Suprapubic skin (tissue), 4 donors: ENCODE measurements around the gene C8G. TPM values are rescaled to one million over a fixed set of nuclear protein-coding genes. Genes with fewer than 3 reads are reported as not detected.

Experiments
- DNase-seq, 2 donors: peaks; one replicate each; pipeline ENCODE4 v3.0.0-alpha.2; 2019; ENCODE audit warnings: low spot score in 2 of 2
- H3K27ac ChIP-seq: fragments of 200-600 bp; sonication (generic); one replicate; pipeline ENCODE4 v1.5.1; 2019
- H3K27me3 ChIP-seq: fragments of 200-600 bp; sonication (generic); one replicate; pipeline ENCODE4 v1.5.1; 2019
- H3K36me3 ChIP-seq: fragments of 200-600 bp; sonication (generic); one replicate; pipeline ENCODE4 v1.5.1; 2019
- H3K4me1 ChIP-seq: fragments of 200-600 bp; sonication (generic); one replicate; pipeline ENCODE4 v1.5.1; 2019
- H3K4me3 ChIP-seq: fragments of 200-600 bp; sonication (generic); one replicate; pipeline ENCODE4 v1.5.1; 2019; ENCODE audit warnings: mild to moderate bottlenecking
- H3K9me3 ChIP-seq: fragments of 200-600 bp; sonication (generic); one replicate; pipeline ENCODE4 v1.5.1; 2019
- EP300 ChIP-seq: sonication (generic); formaldehyde crosslinking; IDR thresholded peaks from one replicate; pipeline ENCODE4 v1.6.1; 2017; ENCODE audit warnings: antibody characterized with exemption
- POLR2A ChIP-seq, 2 donors: fragments of 450-650 bp; IDR thresholded peaks; one replicate each; pipeline ENCODE4 v1.6.1; 2017; ENCODE audit warnings: antibody characterized with exemption in 2 of 2, mild to moderate bottlenecking in 2 of 2, moderate library complexity in 2 of 2
- POLR2AphosphoS5 ChIP-seq, 3 donors: sonication (generic); formaldehyde crosslinking; IDR thresholded peaks; one replicate each; pipeline ENCODE4 v1.6.1; 2017; ENCODE audit warnings: antibody characterized with exemption in 3 of 3
- WGBS: methylation state at CpG from one replicate; pipeline ENCODE4 v1.1.5; 2018; 5-methylcytosine and 5-hydroxymethylcytosine counted together
- total RNA-seq, 4 donors: library from RNA; depleted of rRNA; stranded (reverse); fragments of >200 nt; gene quantifications; one replicate each; pipeline ENCODE4 v1.1.0, GENCODE V29; 2016
- TF ChIP-seq, protein P1 (sequence below), 2 donors: fragments of 200-600 bp in 1 of 2; fragments of 450-650 bp in 1 of 2; sonication (generic) in 1 of 2; IDR thresholded peaks; one replicate each; pipeline ENCODE4 v1.5.1; 2016 to 2019; ENCODE audit warnings: antibody characterized with exemption in 2 of 2, mild to moderate bottlenecking in 1 of 2, moderate library complexity in 1 of 2

C8G gene
- total RNA-seq, 4 donors from 2014 or later: 2.7 TPM; not detected in 3

DNA sequence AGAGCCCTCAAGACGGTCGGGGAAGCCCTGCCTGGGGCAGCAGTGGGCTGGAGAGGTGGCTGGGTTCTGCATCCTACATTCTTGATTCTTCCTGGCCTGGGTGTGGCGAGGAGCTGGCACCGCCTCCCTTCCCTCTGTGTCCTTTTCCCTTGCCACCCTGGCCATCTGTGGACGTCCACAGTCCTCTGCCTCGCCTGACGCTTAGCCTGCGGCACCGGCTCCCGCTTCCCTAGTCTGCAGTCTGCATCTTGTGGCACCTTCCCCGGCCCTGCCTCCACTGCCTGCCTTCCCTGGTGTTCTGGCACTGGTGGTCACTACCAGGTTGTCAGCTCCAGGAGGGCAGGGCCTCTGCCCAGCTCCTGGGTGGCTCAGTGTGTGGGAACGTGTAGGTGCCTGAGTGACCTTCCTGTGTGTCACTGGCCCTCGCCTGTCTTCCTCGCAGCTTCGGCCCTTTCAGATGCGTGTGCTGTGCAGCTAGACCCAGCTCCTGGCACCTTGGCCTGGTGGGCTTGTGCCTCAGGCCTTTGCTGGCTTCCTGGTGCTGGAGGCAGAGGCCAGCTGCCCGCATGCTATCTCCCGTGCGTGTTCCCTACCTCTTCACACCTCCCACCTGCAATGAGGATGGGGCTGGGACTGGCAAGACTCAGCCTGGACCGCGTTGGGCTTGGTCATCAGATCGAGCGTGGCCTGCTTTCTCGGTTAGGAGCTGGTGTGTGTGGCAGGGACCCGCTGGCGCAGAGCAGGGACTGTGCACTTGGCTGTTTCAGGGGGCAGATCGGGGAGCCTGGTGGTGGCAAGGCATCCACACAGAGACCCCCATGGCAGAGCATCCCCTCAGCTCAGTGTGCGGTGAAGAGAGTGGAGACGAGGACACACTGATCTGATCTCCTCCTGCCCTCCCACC is 37.8 kb upstream of the C8G start:
- no peak overlapping the region for H3K27ac ChIP-seq
- H3K4me3 ChIP-seq: no peak overlapping the region
- TF ChIP-seq, protein P1, sequence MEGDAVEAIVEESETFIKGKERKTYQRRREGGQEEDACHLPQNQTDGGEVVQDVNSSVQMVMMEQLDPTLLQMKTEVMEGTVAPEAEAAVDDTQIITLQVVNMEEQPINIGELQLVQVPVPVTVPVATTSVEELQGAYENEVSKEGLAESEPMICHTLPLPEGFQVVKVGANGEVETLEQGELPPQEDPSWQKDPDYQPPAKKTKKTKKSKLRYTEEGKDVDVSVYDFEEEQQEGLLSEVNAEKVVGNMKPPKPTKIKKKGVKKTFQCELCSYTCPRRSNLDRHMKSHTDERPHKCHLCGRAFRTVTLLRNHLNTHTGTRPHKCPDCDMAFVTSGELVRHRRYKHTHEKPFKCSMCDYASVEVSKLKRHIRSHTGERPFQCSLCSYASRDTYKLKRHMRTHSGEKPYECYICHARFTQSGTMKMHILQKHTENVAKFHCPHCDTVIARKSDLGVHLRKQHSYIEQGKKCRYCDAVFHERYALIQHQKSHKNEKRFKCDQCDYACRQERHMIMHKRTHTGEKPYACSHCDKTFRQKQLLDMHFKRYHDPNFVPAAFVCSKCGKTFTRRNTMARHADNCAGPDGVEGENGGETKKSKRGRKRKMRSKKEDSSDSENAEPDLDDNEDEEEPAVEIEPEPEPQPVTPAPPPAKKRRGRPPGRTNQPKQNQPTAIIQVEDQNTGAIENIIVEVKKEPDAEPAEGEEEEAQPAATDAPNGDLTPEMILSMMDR (IDR thresholded peaks at IDR 0.05): no peak
- no peak for TF ChIP-seq EP300
- TF ChIP-seq POLR2AphosphoS5 (IDR thresholded peaks at IDR 0.05): no peak
- no peak for TF ChIP-seq POLR2A (IDR thresholded peaks at IDR 0.05)
- H3K4me1 ChIP-seq: peaks cover 15% of the 10 kb centered on the region
- H3K9me3 ChIP-seq: no peaks in the 10 kb centered on the region
- 88% methylated on average over 18 of the region's 29 CpGs for WGBS
- peaks cover 39% of the 10 kb centered on the region for H3K36me3 ChIP-seq
- no peak for DNase-seq
- H3K27me3 ChIP-seq: no peaks in the 10 kb centered on the region

DNA sequence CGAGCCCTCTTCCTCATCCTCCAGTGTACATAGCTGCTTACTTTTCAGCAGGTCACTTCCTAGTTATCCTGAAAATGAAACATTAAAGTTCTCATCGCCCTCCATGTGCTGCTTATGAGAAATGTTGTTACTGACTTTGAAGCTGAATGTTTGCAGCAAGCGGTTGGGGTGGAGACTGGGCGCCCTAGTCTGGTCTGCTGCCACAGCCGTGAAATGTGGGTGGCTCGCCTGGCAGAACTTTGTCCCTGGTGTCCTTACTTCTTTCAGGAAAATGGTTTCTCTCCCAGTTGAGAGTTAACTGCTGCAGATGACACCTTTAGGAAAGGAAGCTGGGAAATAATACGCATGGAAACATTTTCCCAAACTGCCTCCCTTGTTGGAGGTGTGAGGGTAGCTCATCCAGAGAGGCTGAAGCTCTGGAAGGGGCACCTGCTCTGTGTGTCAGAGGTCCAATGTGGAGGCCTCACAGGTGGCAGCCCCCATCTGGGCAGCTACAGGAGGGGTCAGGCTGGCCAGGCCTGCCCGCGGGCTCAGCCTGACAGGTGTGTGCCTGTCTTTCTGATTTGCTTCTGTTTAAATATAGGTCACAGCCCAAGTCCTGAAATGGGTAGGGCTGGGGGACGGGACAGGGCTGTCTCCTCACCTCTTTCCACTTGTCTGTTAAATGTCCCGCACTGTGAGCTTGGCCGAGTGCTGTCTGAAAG is 34.7 kb upstream of the C8G start:
- no peak for DNase-seq
- no peak overlapping the region for H3K27ac ChIP-seq
- no peaks in the 10 kb centered on the region for H3K9me3 ChIP-seq
- TF ChIP-seq EP300: no peak
- no peak for TF ChIP-seq POLR2AphosphoS5 (IDR thresholded peaks at IDR 0.05)
- no peak for TF ChIP-seq POLR2A (IDR thresholded peaks at IDR 0.05)
- H3K4me3 ChIP-seq: no peak overlapping the region
- 84% methylated on average over 9 of the region's 12 CpGs for WGBS
- H3K27me3 ChIP-seq: no peaks in the 10 kb centered on the region
- H3K4me1 ChIP-seq: no peaks in the 10 kb centered on the region
- peaks cover 56% of the 10 kb centered on the region for H3K36me3 ChIP-seq

DNA sequence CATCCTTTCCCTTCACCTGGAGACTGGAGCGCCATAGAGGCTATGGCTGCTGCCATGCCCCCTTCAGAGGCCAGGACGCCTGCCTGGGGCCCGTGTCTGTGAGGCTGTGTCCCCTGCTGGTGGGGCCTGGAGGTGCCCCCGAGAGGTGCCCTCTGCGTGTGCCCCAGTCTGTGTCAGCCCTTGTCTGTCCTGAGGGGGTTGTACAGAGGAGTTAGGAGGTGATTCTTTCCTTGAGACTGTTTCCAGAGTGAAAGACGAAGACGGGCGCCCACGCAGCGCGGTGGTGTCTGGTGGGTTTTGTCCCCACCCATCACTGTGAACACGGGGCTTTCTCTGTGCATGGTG is 34.2 kb upstream of the C8G start:
- Histone ChIP-seq H3K27ac (no peak overlapping the region), H3K4me1 (no peaks in the 10 kb centered on the region), H3K9me3 (no peaks in the 10 kb centered on the region), H3K36me3 (peaks cover 62% of the 10 kb centered on the region), H3K4me3 (no peak overlapping the region), H3K27me3 (no peaks in the 10 kb centered on the region)
- no peak for DNase-seq
- no peak for TF ChIP-seq EP300
- TF ChIP-seq POLR2A (IDR thresholded peaks at IDR 0.05): no peak
- TF ChIP-seq, protein P1 (IDR thresholded peaks at IDR 0.05): no peak
- TF ChIP-seq POLR2AphosphoS5 (IDR thresholded peaks at IDR 0.05): no peak
- 90% methylated on average over 8 of the region's 12 CpGs for WGBS

DNA sequence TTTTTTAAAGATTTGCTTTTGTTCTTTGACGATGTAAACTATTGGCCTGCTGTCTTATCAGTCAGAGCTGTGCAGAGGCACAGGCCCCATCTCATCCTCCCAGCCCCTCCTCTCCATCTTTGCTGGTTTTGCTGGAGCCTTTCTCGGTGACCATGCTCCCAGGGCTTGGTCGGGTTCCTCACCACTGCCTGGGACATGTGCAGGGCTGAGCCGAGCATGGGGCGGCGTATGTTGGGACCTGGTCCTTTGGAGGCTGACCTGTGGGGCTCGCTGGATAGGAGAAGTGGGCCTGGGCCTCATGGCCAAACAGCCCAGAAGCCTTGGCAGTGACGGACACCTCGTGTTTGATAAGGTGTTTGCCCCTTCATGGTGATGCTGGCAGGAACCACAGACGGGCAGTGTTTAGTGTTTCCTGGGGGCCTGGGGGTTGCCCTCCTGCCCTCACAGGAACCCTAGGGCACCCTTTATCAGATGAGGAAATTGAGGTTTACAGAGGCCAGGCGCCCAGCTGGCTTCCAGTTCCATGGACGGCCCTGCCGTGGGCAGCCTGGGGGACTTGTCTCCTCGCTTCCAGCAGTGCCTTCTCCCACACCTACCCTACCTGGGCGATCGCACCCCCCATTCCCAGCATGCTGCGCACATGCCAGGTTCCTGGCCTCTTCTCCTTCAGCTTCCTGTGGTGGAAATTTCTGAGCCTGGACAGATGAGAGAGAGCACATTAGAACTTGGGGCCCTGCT is 31.2 kb upstream of the C8G start:
- 99% methylated on average over 15 of the region's 17 CpGs for WGBS
- Histone ChIP-seq H3K27ac (no peak overlapping the region), H3K4me3 (no peak overlapping the region), H3K4me1 (no peaks in the 10 kb centered on the region), H3K27me3 (no peaks in the 10 kb centered on the region), H3K9me3 (no peaks in the 10 kb centered on the region), H3K36me3 (peaks cover 65% of the 10 kb centered on the region)
- no peak for DNase-seq
- TF ChIP-seq POLR2AphosphoS5 (IDR thresholded peaks at IDR 0.05) (no peak), EP300 (no peak), POLR2A (IDR thresholded peaks at IDR 0.05) (no peak)
- TF ChIP-seq, protein P1 (IDR thresholded peaks at IDR 0.05): no peak

DNA sequence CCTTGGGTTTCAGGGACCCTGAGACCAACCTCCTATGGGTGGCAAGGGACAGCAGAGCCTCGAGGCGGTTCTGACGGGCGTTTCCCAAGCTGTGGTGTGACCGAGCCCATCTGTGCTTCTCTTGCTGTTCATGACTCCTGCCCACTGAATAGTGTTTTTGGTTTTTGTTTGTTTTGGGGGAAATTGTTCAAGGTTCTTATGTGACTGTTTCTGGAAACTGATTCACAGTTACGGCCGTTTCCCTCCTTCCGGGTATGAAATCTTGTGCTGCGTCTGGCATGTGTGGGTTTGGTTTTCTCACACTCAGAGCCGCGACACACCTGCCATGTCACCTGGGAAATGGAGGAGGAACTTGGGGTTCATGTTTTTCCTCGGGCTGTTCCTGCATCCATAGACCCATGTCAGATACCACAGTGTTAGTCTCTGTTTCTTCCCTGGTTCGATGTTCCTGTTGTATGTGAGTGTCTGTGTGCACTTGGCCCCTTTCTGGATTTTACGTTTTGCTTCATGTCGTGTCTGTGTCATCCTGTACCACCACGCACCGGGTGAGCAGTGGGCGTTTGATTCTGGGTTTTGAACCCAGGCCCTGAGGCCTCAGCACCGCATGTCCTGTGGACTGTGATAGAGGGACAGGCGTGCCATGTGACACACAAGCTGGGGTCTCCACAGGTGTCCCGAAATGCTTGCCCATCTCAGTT is 29.3 kb upstream of the C8G start:
- Histone ChIP-seq H3K27me3 (no peaks in the 10 kb centered on the region), H3K27ac (no peak overlapping the region), H3K36me3 (peaks cover 58% of the 10 kb centered on the region), H3K9me3 (no peaks in the 10 kb centered on the region), H3K4me3 (no peak overlapping the region), H3K4me1 (no peaks in the 10 kb centered on the region)
- TF ChIP-seq EP300: no peak
- TF ChIP-seq, protein P1 (IDR thresholded peaks at IDR 0.05): no peak
- no peak for TF ChIP-seq POLR2A (IDR thresholded peaks at IDR 0.05)
- no peak for TF ChIP-seq POLR2AphosphoS5 (IDR thresholded peaks at IDR 0.05)
- DNase-seq: no peak
- 81% methylated on average over 21 of the region's 21 CpGs for WGBS
